GM19043 (cell line): ENCODE data around the gene MMD2.

ENCODE experiments used
- ATAC-seq: cut with Tn5 transposase; IDR thresholded peaks from one replicate; pipeline ENCODE4 v1.9.1; 2021; ENCODE audit warnings: low read depth; ENCODE audit not compliant: unreplicated experiment

Gene MMD2

GRCh38 chr7:4959893-4960292, 906 bp upstream of the MMD2 start:
- no peak for ATAC-seq

- ATAC-seq = no peak
Measured at GRCh38 chr7:4959306-4959705, 319 bp upstream of the MMD2 start.

GRCh38 chr7:4957847-4958476, 1.0 kb downstream of the MMD2 start:
- no peak for ATAC-seq

- ATAC-seq = no peak
Measured at GRCh38 chr7:4951903-4952636, 6.9 kb downstream of the MMD2 start.

- ATAC-seq = no peak
Measured at GRCh38 chr7:4951304-4951703, 7.7 kb downstream of the MMD2 start.

- ATAC-seq = no peak
Measured at GRCh38 chr7:4948402-4948801, 10.6 kb downstream of the MMD2 start.

GRCh38 chr7:4945949-4946348, 13.0 kb downstream of the MMD2 start:
- ATAC-seq = no peak

- no peak for ATAC-seq
Measured at GRCh38 chr7:4944939-4945338, 14.0 kb downstream of the MMD2 start.

GRCh38 chr7:4943297-4943696, 15.7 kb downstream of the MMD2 start:
- no peak for ATAC-seq

GRCh38 chr7:4939971-4940728, 18.8 kb downstream of the MMD2 start:
- ATAC-seq = no peak

GRCh38 chr7:4937411-4937810, 21.6 kb downstream of the MMD2 start:
- no peak for ATAC-seq

- ATAC-seq = no peak
Measured at GRCh38 chr7:4934419-4935025, 24.5 kb downstream of the MMD2 start.

- ATAC-seq = no peak
Measured at GRCh38 chr7:4931943-4932342, 27.0 kb downstream of the MMD2 start.

- ATAC-seq = no peak
Measured at GRCh38 chr7:4929005-4929404, 30.0 kb downstream of the MMD2 start.

GRCh38 chr7:4928445-4928844, 30.5 kb downstream of the MMD2 start:
- ATAC-seq = no peak

GRCh38 chr7:4919969-4920766, 38.8 kb downstream of the MMD2 start:
- no peak for ATAC-seq

GRCh38 chr7:4916113-4916512, 42.9 kb downstream of the MMD2 start:
- ATAC-seq = no peak

- no peak for ATAC-seq
Measured at GRCh38 chr7:4911111-4911828, 47.7 kb downstream of the MMD2 start.

- ATAC-seq = no peak
Measured at GRCh38 chr7:4906682-4907081, 52.3 kb downstream of the MMD2 start.

- no peak for ATAC-seq
Measured at GRCh38 chr7:4905171-4905570, 53.8 kb downstream of the MMD2 start.
